H9 (cell line): ENCODE results near the gene TRMT2A. TPM values are rescaled to one million over a fixed set of nuclear protein-coding genes. Genes with fewer than 3 reads are reported as not detected.

Experiments
- DNase-seq: peaks from one replicate; pipeline ENCODE4 v3.0.0-alpha.2; 2017
- H2AFZ ChIP-seq: one replicate; pipeline ENCODE4 v1.6.1; 2013; ENCODE audit warnings: mild to moderate bottlenecking, low read length, control low read depth, moderate library complexity
- H2AK5ac ChIP-seq: 2 replicates; pipeline ENCODE4 v1.6.1; 2013; ENCODE audit warnings: low read length, control low read depth, mixed read lengths; ENCODE audit not compliant: insufficient read length
- H2BK120ac ChIP-seq: one replicate; pipeline ENCODE4 v1.6.1; 2013; ENCODE audit warnings: low read depth, mild to moderate bottlenecking, low read length, control low read depth, inconsistent platforms; ENCODE audit not compliant: poor library complexity, severe bottlenecking
- H2BK12ac ChIP-seq: 2 replicates; pipeline ENCODE4 v1.6.1; 2013; ENCODE audit warnings: low read length, control low read depth, mixed read lengths, low read depth; ENCODE audit not compliant: insufficient read length
- H2BK15ac ChIP-seq: 2 replicates; pipeline ENCODE4 v1.6.1; 2013; ENCODE audit warnings: low read depth, low read length, control low read depth
- H2BK20ac ChIP-seq: one replicate; pipeline ENCODE4 v1.6.1; 2013; ENCODE audit warnings: low read depth, mild to moderate bottlenecking, low read length, control low read depth, inconsistent platforms; ENCODE audit not compliant: poor library complexity, severe bottlenecking
- H2BK5ac ChIP-seq: 2 replicates; pipeline ENCODE4 v1.6.1; 2013; ENCODE audit warnings: low read length, control low read depth, mixed read lengths; ENCODE audit not compliant: insufficient read length
- H3K14ac ChIP-seq: 2 replicates; pipeline ENCODE4 v1.6.1; 2013; ENCODE audit warnings: low read length, control low read depth; ENCODE audit not compliant: insufficient read depth
- H3K18ac ChIP-seq: 2 replicates; pipeline ENCODE4 v1.6.1; 2013; ENCODE audit warnings: low read depth, mild to moderate bottlenecking, mixed read lengths, low read length, control low read depth; ENCODE audit not compliant: insufficient read length
- H3K23ac ChIP-seq: 2 replicates; pipeline ENCODE4 v1.6.1; 2013; ENCODE audit warnings: low read length, control low read depth, mixed read lengths, low read depth; ENCODE audit not compliant: insufficient read length
- H3K23me2 ChIP-seq: 2 replicates; pipeline ENCODE4 v1.6.1; 2013; ENCODE audit warnings: low read depth, mild to moderate bottlenecking, mixed read lengths, low read length, control low read depth; ENCODE audit not compliant: insufficient read length, poor library complexity, severe bottlenecking
- H3K27ac ChIP-seq: 2 replicates; pipeline ENCODE4 v1.5.1; 2013; ENCODE audit warnings: low read length, control low read depth, mixed read lengths, low read depth; ENCODE audit not compliant: insufficient read length
- H3K27me3 ChIP-seq: 2 replicates; pipeline ENCODE4 v1.6.1; 2013; ENCODE audit warnings: low read length, control low read depth, inconsistent platforms; ENCODE audit not compliant: insufficient read depth
- H3K4ac ChIP-seq: 2 replicates; pipeline ENCODE4 v1.6.1; 2013; ENCODE audit warnings: low read depth, mild to moderate bottlenecking, control low read depth, inconsistent platforms, low read length, moderate library complexity
- H3K4me1 ChIP-seq: 2 replicates; pipeline ENCODE4 v1.6.1; 2013; ENCODE audit warnings: low read length, control low read depth, inconsistent platforms; ENCODE audit not compliant: insufficient read depth
- H3K4me2 ChIP-seq: 2 replicates; pipeline ENCODE4 v1.6.1; 2013; ENCODE audit warnings: low read length, control low read depth, mixed read lengths; ENCODE audit not compliant: insufficient read length, insufficient read depth
- H3K56ac ChIP-seq: 2 replicates; pipeline ENCODE4 v1.6.1; 2013; ENCODE audit warnings: low read depth, mild to moderate bottlenecking, mixed read lengths, low read length, control low read depth; ENCODE audit not compliant: insufficient read length
- H3K79me1 ChIP-seq: 2 replicates; pipeline ENCODE4 v1.6.1; 2013; ENCODE audit warnings: low read depth, mild to moderate bottlenecking, moderate library complexity, low read length, control low read depth, inconsistent platforms; ENCODE audit not compliant: insufficient read depth, poor library complexity, severe bottlenecking
- H3K79me2 ChIP-seq: 2 replicates; pipeline ENCODE4 v1.6.1; 2013; ENCODE audit warnings: low read length, control low read depth, inconsistent platforms; ENCODE audit not compliant: insufficient read depth
- H3K9ac ChIP-seq: 2 replicates; pipeline ENCODE4 v1.6.1; 2013; ENCODE audit warnings: low read length, control low read depth, mixed read lengths; ENCODE audit not compliant: insufficient read length; ENCODE audit errors: extremely low read depth
- H3K9me3 ChIP-seq: one replicate; pipeline ENCODE4 v1.6.1; 2013; ENCODE audit warnings: low read depth, low read length, inconsistent platforms; ENCODE audit not compliant: control insufficient read depth
- H3T11ph ChIP-seq: one replicate; pipeline ENCODE4 v1.6.1; 2013; ENCODE audit warnings: mild to moderate bottlenecking, low read length, control low read depth, inconsistent platforms
- H4K20me1 ChIP-seq: one replicate; pipeline ENCODE4 v1.6.1; 2013; ENCODE audit not compliant: control insufficient read depth, insufficient read length, insufficient read depth
- H4K5ac ChIP-seq: 2 replicates; pipeline ENCODE4 v1.6.1; 2013; ENCODE audit warnings: low read depth, mild to moderate bottlenecking, mixed read lengths, low read length, control low read depth; ENCODE audit not compliant: insufficient read length
- H4K8ac ChIP-seq: replicated peaks from 2 replicates; pipeline ENCODE4 v1.6.1; 2013; ENCODE audit warnings: low read length, control low read depth, mixed read lengths, low read depth; ENCODE audit not compliant: insufficient read length
- H4K91ac ChIP-seq: 2 replicates; pipeline ENCODE4 v1.6.1; 2013; ENCODE audit warnings: low read depth, mild to moderate bottlenecking, moderate library complexity, mixed read lengths, low read length, control low read depth; ENCODE audit not compliant: insufficient read length
- H3K27ac Mint-ChIP-seq, 3 experiments: 2 replicates in 2 of 3; 3 replicates in 1 of 3; pipeline ENCODE4 v1.8.0; 2020 to 2021; ENCODE audit warnings: mixed read lengths in 3 of 3, mild to moderate bottlenecking in 1 of 3, moderate library complexity in 1 of 3
- H3K27me3 Mint-ChIP-seq: 2 replicates; pipeline ENCODE4 v1.8.0; 2021; ENCODE audit warnings: low read depth, mild to moderate bottlenecking, moderate library complexity, mixed read lengths
- H3K36me3 Mint-ChIP-seq, 3 experiments: 2 replicates in 2 of 3; 3 replicates in 1 of 3; pipeline ENCODE4 v1.8.0; 2020 to 2021; ENCODE audit warnings: low read depth in 3 of 3, mixed read lengths in 3 of 3; ENCODE audit not compliant: insufficient read depth in 1 of 3
- H3K4me1 Mint-ChIP-seq, 2 experiments: 2 replicates each; pipeline ENCODE4 v1.8.0; 2020; ENCODE audit warnings: mixed read lengths in 2 of 2
- H3K4me3 Mint-ChIP-seq, 2 experiments: 2 replicates in 1 of 2; 3 replicates in 1 of 2; pipeline ENCODE4 v1.8.0; 2020 to 2021; ENCODE audit warnings: mild to moderate bottlenecking in 2 of 2, mixed read lengths in 2 of 2, moderate library complexity in 1 of 2
- H3K9me3 Mint-ChIP-seq, 2 experiments: 2 replicates in 1 of 2; 3 replicates in 1 of 2; pipeline ENCODE4 v1.8.0; 2020; ENCODE audit warnings: mild to moderate bottlenecking in 2 of 2, mixed read lengths in 2 of 2, moderate library complexity in 1 of 2
- WGBS: extraction: QIAGEN DNeasy Blood & Tissue Kit; methylation state at CpG from one replicate; pipeline ENCODE4 v1.1.7; 2013; ENCODE audit warnings: missing lambda C conversion rate, low lambda C conversion rate, mixed read lengths; ENCODE audit not compliant: insufficient read length; ENCODE audit errors: extremely low coverage; 5-methylcytosine and 5-hydroxymethylcytosine counted together
- total RNA-seq: library from RNA; stranded (reverse); gene quantifications from 2 replicates; pipeline ENCODE4 v1.2.1, GENCODE V29; 2021
- TF ChIP-seq, protein P1 (sequence below): fragments of 200-600 bp; sonication (generic); conservative IDR thresholded peaks from 3 replicates; pipeline ENCODE4 v1.8.0; 2021; ENCODE audit warnings: antibody characterized with exemption, mild to moderate bottlenecking

The TRMT2A gene
- total RNA-seq, 1 experiment from 2014 or later: 58.2 TPM

DNA sequence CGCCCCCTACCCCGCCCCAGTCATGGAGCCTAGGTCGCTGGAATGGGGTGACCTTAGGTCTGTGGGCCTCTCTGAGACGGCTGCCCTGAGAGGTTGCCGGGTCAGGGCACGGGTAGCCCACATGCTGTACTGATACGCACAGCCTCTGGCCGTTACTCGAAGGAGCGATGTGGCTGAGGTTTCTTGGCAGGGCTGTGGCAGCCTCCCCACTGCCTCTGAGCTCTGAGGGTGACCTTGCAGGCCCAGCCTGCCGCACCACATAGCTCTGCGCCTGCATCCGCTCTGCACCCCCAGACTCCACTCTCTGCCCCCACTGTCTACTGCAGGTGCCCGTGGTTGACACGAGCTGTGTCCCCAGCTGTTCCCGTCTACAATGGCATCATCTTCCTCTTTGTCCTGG is 21.8 kb upstream of the TRMT2A start:
- H3K27ac Mint-ChIP-seq: peak overlapping the region in 1 of 3 experiments; percentile 48; a peak in 2 of 7 replicates
- H4K20me1 ChIP-seq: peaks cover 3% of the 10 kb centered on the region
- no peak overlapping the region for H2BK15ac ChIP-seq
- H4K91ac ChIP-seq: no peak overlapping the region
- no peak overlapping the region for H3K4ac ChIP-seq
- H2AK5ac ChIP-seq: no peak overlapping the region
- WGBS: no CpG with 5 or more reads among the region's 16 CpGs
- H3K23me2 ChIP-seq: no peaks in the 10 kb centered on the region
- no peaks in the 10 kb centered on the region for H3K9me3 ChIP-seq
- H2BK12ac ChIP-seq: no peak overlapping the region
- H3K4me3 Mint-ChIP-seq: no peak overlapping the region
- no peaks in the 10 kb centered on the region for H3K79me1 ChIP-seq
- H3K79me2 ChIP-seq: no peaks in the 10 kb centered on the region; the same call in 1 of the 2 replicates
- no peak overlapping the region for H3K27ac ChIP-seq
- H3K4me2 ChIP-seq: no peak overlapping the region
- no peaks in the 10 kb centered on the region; a peak in 1 of 4 replicates for H3K4me1 Mint-ChIP-seq
- no peak overlapping the region for H4K5ac ChIP-seq
- H2BK20ac ChIP-seq: no peak overlapping the region
- no peaks in the 10 kb centered on the region for H3K4me1 ChIP-seq
- H3T11ph ChIP-seq: no peak overlapping the region
- no peak overlapping the region for H3K9ac ChIP-seq
- no peaks in the 10 kb centered on the region for H3K9me3 Mint-ChIP-seq
- no peaks in the 10 kb centered on the region for H3K27me3 Mint-ChIP-seq
- H3K56ac ChIP-seq: no peak overlapping the region
- no peaks in the 10 kb centered on the region for H3K27me3 ChIP-seq
- H3K14ac ChIP-seq: no peak overlapping the region
- no peak for DNase-seq
- no peak overlapping the region for H2BK120ac ChIP-seq
- H3K18ac ChIP-seq: no peak overlapping the region
- no peaks in the 10 kb centered on the region; a peak in 3 of 7 replicates for H3K36me3 Mint-ChIP-seq
- TF ChIP-seq, protein P1, sequence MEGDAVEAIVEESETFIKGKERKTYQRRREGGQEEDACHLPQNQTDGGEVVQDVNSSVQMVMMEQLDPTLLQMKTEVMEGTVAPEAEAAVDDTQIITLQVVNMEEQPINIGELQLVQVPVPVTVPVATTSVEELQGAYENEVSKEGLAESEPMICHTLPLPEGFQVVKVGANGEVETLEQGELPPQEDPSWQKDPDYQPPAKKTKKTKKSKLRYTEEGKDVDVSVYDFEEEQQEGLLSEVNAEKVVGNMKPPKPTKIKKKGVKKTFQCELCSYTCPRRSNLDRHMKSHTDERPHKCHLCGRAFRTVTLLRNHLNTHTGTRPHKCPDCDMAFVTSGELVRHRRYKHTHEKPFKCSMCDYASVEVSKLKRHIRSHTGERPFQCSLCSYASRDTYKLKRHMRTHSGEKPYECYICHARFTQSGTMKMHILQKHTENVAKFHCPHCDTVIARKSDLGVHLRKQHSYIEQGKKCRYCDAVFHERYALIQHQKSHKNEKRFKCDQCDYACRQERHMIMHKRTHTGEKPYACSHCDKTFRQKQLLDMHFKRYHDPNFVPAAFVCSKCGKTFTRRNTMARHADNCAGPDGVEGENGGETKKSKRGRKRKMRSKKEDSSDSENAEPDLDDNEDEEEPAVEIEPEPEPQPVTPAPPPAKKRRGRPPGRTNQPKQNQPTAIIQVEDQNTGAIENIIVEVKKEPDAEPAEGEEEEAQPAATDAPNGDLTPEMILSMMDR: no peak
- no peak overlapping the region for H4K8ac ChIP-seq
- H2AFZ ChIP-seq: no peak overlapping the region
- no peak overlapping the region for H2BK5ac ChIP-seq
- H3K23ac ChIP-seq: no peak overlapping the region
